ENCODE results near the gene NEU1. TPM values are rescaled to one million over a fixed set of nuclear protein-coding genes. Genes with fewer than 3 reads are reported as not detected.

NEU1 gene
- total RNA-seq, 1 experiment from 2014 or later = 133 TPM

DNA sequence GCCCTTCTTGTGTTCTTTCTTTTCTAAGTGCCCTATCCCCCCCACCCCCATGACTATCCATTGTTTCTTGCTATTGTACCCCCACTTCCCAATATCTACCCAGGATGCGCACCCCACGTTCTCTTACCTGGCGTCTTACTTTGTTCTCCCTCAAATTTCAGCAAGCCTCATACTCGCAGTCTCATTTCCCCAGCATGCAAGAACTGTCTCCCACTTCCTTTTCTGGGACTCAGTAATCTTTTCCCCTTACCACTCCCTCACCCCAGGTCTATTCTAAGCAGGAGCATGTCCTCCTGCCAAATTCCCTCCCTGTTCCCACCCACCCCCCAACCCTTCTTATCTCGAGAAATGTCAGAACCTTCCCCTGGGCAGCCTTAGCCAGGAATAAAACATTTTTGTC is 36.6 kb upstream of the NEU1 start:
- intact Hi-C loops (cut with micrococcal nuclease; ENCODE audit: unreplicated experiment) = no loop called here
- no peaks in the 10 kb centered on the region for H3K9me3 Mint-ChIP-seq (ENCODE audit: low read depth, unreplicated experiment)

DNA sequence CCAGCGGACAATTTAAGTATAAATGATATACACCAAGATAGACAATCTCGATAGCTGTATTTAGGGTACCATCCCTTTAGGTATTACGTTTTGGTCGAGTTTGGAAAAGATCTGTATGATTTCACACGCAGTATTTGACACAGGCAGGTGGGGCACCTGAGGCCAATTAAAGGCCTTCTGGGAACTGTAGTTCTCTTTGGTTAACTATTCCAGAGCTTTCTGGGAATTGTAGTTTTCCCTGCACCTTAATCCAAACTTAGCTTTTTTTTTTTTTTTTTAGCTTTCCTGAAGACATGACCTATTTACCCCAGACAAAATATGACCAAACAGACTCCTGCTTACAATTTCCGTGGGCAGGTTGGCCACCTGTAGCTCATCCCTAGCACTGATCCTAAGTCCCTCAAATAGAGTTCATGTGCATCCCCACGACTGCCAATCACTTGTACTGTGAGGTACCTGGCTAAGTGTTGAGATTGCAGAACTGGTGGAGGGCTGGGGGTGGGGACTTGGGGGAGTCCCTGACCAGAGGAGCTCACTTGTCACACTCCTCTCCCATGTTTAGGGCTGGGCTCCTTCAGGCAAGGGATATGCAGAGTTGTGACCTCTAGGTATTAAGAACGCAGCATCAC is 35.9 kb upstream of the NEU1 start:
- peak overlapping the region; percentile 97 for H3K27ac Mint-ChIP-seq (ENCODE audit: unreplicated experiment)
- peaks cover 93% of the 10 kb centered on the region for H3K36me3 Mint-ChIP-seq (ENCODE audit: insufficient read depth, unreplicated experiment)
- BruUV-seq (replicated peaks) = no TSS peak
- peak; percentile 45 for DNase-seq
- peak overlapping the region; percentile 99 for H3K4me3 Mint-ChIP-seq (ENCODE audit: low read depth, unreplicated experiment)
- intact Hi-C loops (cut with micrococcal nuclease; ENCODE audit: unreplicated experiment) = no loop called here
- TF ChIP-seq, protein P1, sequence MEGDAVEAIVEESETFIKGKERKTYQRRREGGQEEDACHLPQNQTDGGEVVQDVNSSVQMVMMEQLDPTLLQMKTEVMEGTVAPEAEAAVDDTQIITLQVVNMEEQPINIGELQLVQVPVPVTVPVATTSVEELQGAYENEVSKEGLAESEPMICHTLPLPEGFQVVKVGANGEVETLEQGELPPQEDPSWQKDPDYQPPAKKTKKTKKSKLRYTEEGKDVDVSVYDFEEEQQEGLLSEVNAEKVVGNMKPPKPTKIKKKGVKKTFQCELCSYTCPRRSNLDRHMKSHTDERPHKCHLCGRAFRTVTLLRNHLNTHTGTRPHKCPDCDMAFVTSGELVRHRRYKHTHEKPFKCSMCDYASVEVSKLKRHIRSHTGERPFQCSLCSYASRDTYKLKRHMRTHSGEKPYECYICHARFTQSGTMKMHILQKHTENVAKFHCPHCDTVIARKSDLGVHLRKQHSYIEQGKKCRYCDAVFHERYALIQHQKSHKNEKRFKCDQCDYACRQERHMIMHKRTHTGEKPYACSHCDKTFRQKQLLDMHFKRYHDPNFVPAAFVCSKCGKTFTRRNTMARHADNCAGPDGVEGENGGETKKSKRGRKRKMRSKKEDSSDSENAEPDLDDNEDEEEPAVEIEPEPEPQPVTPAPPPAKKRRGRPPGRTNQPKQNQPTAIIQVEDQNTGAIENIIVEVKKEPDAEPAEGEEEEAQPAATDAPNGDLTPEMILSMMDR (IDR thresholded peaks at IDR 0.05; ENCODE audit: unreplicated experiment) = no peak
- CTCF ChIA-PET = interaction anchor here (0.5 to 2.5 kb wide), 14 partner anchors 9 to 497 kb away, joined by 3 to 30 read pairs (median 4); partner anchors contain the start of genes CFB, DXO, LY6G5C and NELFE
- H3K27me3 Mint-ChIP-seq (ENCODE audit: unreplicated experiment) = no peaks in the 10 kb centered on the region
- H3K4me1 Mint-ChIP-seq (ENCODE audit: low read depth, unreplicated experiment) = peaks cover 46% of the 10 kb centered on the region
- no peaks in the 10 kb centered on the region for H3K9me3 Mint-ChIP-seq (ENCODE audit: low read depth, unreplicated experiment)

More for the DNA sequence above, 36.6 kb upstream of the NEU1 start:
- Mint-ChIP-seq H3K4me1 (ENCODE audit: low read depth, unreplicated experiment) (peaks cover 46% of the 10 kb centered on the region), H3K4me3 (ENCODE audit: low read depth, unreplicated experiment) (peak overlapping the region; percentile 99), H3K27me3 (ENCODE audit: unreplicated experiment) (no peaks in the 10 kb centered on the region), H3K27ac (ENCODE audit: unreplicated experiment) (no peak overlapping the region), H3K36me3 (ENCODE audit: insufficient read depth, unreplicated experiment) (peaks cover 86% of the 10 kb centered on the region)
- CTCF ChIA-PET = interaction anchor here (0.8 to 2.5 kb wide), 2 partner anchors 8 to 53 kb away, joined by 4 to 30 read pairs; no protein-coding TSS in a partner anchor
- TF ChIP-seq, protein P1 (IDR thresholded peaks at IDR 0.05; ENCODE audit: unreplicated experiment) = no peak
- no peak for DNase-seq
- no TSS peak for BruUV-seq (replicated peaks)

DNA sequence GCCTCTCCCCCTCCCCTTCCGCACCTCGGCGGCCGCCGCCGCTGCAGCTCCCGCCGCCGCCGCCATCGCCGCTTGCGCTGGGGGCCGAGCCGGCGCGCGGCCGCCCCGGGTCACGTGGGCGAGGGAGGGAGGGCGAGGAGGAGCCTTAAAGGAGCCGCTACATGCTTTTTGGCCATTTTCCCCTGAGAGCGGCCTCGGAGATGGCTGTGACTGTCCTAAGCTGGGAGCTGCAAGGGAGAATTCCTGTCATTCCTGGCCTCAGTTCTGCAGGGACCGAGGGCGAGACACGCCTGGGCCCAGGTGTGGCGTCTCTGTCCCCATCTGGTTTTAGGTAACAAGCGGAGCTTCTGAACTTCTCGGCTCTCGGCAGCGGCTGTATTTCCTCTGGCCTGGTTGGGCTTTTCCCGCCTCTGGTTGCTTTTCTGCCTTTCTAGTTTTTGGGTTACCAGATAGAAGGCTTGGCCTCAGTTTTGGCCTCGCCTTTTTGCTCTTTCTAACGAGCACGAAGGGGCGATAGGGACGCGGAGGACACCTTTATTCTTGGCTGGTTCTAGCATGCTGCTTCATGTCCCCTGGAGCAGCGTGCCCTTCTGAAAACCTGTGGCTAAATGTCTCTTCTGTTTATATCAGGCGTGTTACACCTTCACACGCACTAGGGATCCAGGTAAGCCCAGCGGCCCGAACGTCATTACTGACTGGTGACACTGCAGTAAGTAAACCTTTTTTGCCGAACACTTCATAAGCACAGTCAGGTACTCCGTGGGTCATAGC is 35.2 kb upstream of the NEU1 start, which contains the start of gene EHMT2:
Gene EHMT2 (minus strand): TSS at position 87 of the 771 bp plus-strand sequence. CDS start 21 bp downstream, at position 66.
- H3K4me1 Mint-ChIP-seq (ENCODE audit: low read depth, unreplicated experiment) = peaks cover 39% of the 10 kb centered on the region
- H3K36me3 Mint-ChIP-seq (ENCODE audit: insufficient read depth, unreplicated experiment) = peaks cover 96% of the 10 kb centered on the region
- BruUV-seq (replicated peaks) = TSS peak; percentile 82
- H3K4me3 Mint-ChIP-seq (ENCODE audit: low read depth, unreplicated experiment) = peak within 1 kb of the TSS; percentile 99
- TF ChIP-seq, protein P1 (IDR thresholded peaks at IDR 0.05; ENCODE audit: unreplicated experiment) = no peak
- peak; percentile 97 for DNase-seq
- CTCF ChIA-PET = interaction anchor here (0.6 to 2.5 kb wide), 17 partner anchors 9 to 497 kb away, joined by 3 to 30 read pairs (median 5); partner anchors contain the start of genes CFB, DXO, LY6G5C and NELFE
- no peaks in the 10 kb centered on the region for H3K27me3 Mint-ChIP-seq (ENCODE audit: unreplicated experiment)
- H3K27ac Mint-ChIP-seq (ENCODE audit: unreplicated experiment) = peak within 1 kb of the TSS; percentile 97
- no peaks in the 10 kb centered on the region for H3K9me3 Mint-ChIP-seq (ENCODE audit: low read depth, unreplicated experiment)
- intact Hi-C loops (cut with micrococcal nuclease; ENCODE audit: unreplicated experiment) = no loop called here

DNA sequence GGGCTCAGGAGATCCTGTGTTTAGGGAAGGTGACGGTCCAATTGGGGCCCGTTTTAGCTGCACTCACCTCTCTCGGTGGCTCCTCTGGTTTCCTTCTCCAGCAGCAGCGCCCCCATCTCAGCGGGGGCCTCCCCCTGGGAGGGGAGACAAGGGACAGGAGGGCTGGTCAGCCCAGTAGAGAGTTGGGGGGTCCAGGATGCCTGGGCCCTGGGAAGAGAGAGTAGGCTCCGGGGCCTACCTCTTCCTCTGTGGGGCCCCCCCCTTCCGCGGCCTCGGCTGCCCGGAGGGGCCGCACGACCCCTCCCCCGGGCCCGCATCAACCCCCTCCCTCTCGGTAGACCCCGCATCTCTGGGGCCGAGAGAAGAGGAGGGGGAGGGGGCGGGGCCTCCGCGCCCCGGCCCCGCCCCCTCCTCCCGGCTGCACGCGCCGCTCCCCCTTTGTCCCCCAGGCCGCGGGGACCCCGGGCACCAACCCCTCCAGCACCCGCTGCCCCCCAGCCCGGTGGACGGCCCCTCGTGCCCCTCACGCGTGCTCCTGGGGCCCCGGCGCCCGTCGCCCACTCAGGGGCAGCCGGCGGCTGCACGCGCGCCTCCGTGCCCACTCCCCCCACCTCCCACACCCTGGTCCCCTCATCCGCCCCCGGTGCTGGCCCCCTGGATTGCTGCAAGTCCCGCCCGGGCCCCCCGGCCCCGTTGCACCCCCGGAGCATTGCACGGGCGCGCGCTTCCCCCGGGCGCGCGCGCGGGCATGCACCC is 34.4 kb upstream of the NEU1 start:
- intact Hi-C loops (cut with micrococcal nuclease; ENCODE audit: unreplicated experiment) = no loop called here
- TF ChIP-seq, protein P1 (IDR thresholded peaks at IDR 0.05; ENCODE audit: unreplicated experiment) = no peak
- H3K4me3 Mint-ChIP-seq (ENCODE audit: low read depth, unreplicated experiment) = peak overlapping the region; percentile 99
- DNase-seq = no peak
- H3K27ac Mint-ChIP-seq (ENCODE audit: unreplicated experiment) = peak overlapping the region; percentile 83
- CTCF ChIA-PET = interaction anchor here (0.6 to 2.5 kb wide), 10 partner anchors 9 to 246 kb away, joined by 3 to 30 read pairs (median 6); partner anchors contain the start of genes CFB, NELFE and SKIC2
- peaks cover 34% of the 10 kb centered on the region for H3K4me1 Mint-ChIP-seq (ENCODE audit: low read depth, unreplicated experiment)
- H3K36me3 Mint-ChIP-seq (ENCODE audit: insufficient read depth, unreplicated experiment) = peaks cover 96% of the 10 kb centered on the region
- no peaks in the 10 kb centered on the region for H3K9me3 Mint-ChIP-seq (ENCODE audit: low read depth, unreplicated experiment)
- no peaks in the 10 kb centered on the region for H3K27me3 Mint-ChIP-seq (ENCODE audit: unreplicated experiment)
- BruUV-seq (replicated peaks) = no TSS peak
